K562 (cell line): ENCODE data around the gene DUOX2. TPM values are rescaled to one million over a fixed set of nuclear protein-coding genes. Genes with fewer than 3 reads are reported as not detected.

ENCODE experiments used
- CAMTA2 ChIP-seq: fragments of 250-450 bp; sonication (Bioruptor Pico); conservative IDR thresholded peaks from 2 replicates; pipeline ENCODE4 v1.5.1; 2022
- CHCHD3 ChIP-seq: fragments of 250-450 bp; sonication (Bioruptor Pico); IDR thresholded peaks from 2 replicates; pipeline ENCODE4 v2.1.2; 2022; ENCODE audit warnings: mild to moderate bottlenecking
- FOXJ2 ChIP-seq: fragments of 200-800 bp; sonication (Bioruptor generic); IDR thresholded peaks from 2 replicates; pipeline ENCODE4 v1.6.1; 2016; ENCODE audit warnings: missing genetic modification characterization, missing compliant biosample characterization
- GTF2A2 ChIP-seq: IDR thresholded peaks from 2 replicates; pipeline ENCODE4 v1.6.1; 2016; ENCODE audit warnings: mild to moderate bottlenecking, missing genetic modification characterization, missing compliant biosample characterization
- HDAC3 ChIP-seq: fragments of 450-650 bp; IDR thresholded peaks from 2 replicates; pipeline ENCODE4 v1.6.1; 2018; ENCODE audit warnings: borderline replicate concordance, mild to moderate bottlenecking, moderate library complexity; ENCODE audit not compliant: partially characterized antibody
- IRF2 ChIP-seq: sonication (generic); formaldehyde crosslinking; IDR thresholded peaks from 2 replicates; pipeline ENCODE4 v1.8.1; 2022; ENCODE audit warnings: mild to moderate bottlenecking, missing genetic modification reagents
- MBD2 ChIP-seq: sonication (generic); IDR thresholded peaks from 2 replicates; pipeline ENCODE4 v1.6.1; 2016; ENCODE audit warnings: low read depth, borderline replicate concordance
- MCM3 ChIP-seq: fragments of 450-650 bp; IDR thresholded peaks from 2 replicates; pipeline ENCODE4 v1.6.1; 2016
- MCM7 ChIP-seq, 2 experiments: fragments of 450-650 bp; IDR thresholded peaks; 2 replicates each; pipeline ENCODE4 v1.6.1; 2016 to 2018
- NFXL1 ChIP-seq: fragments of 450-650 bp; formaldehyde crosslinking; IDR thresholded peaks from 2 replicates; pipeline ENCODE4 v1.4.0; 2021; ENCODE audit warnings: mild to moderate bottlenecking
- PCBP2 ChIP-seq: fragments of 200-400 bp; formaldehyde crosslinking; IDR thresholded peaks from 2 replicates; pipeline ENCODE4 v1.6.1; 2018; ENCODE audit warnings: low read length, low read depth, mild to moderate bottlenecking, moderate library complexity; ENCODE audit not compliant: poor library complexity, severe bottlenecking
- RBM14 ChIP-seq: fragments of 200-400 bp; formaldehyde crosslinking; IDR thresholded peaks from 2 replicates; pipeline ENCODE4 v1.6.1; 2018; ENCODE audit warnings: low read depth, mild to moderate bottlenecking, low read length, moderate library complexity, borderline replicate concordance; ENCODE audit not compliant: insufficient read depth
- SMARCE1 ChIP-seq: fragments of 450-650 bp; IDR thresholded peaks from 2 replicates; pipeline ENCODE4 v1.7.1; 2016; ENCODE audit warnings: mild to moderate bottlenecking
- STAT5B ChIP-seq: fragments of 250-450 bp; sonication (Bioruptor Pico); IDR thresholded peaks from 2 replicates; pipeline ENCODE4 v1.8.0; 2021; ENCODE audit warnings: mild to moderate bottlenecking, inconsistent platforms
- XRCC4 ChIP-seq: IDR thresholded peaks from one replicate; pipeline ENCODE4 v1.6.1; 2011; ENCODE audit not compliant: insufficient read depth, insufficient read length; ENCODE audit errors: extremely low read depth
- YY1 ChIP-seq, 3 experiments: IDR thresholded peaks; 2 replicates each; pipeline ENCODE4 v1.6.1; 2011; ENCODE audit warnings: low read length in 2 of 3, mild to moderate bottlenecking in 2 of 3, moderate library complexity in 2 of 3, borderline replicate concordance in 1 of 3, control low read depth in 1 of 3, low read depth in 1 of 3; ENCODE audit not compliant: insufficient read depth in 3 of 3, insufficient replicate concordance in 2 of 3, control insufficient read depth in 1 of 3, insufficient read length in 1 of 3; ENCODE audit errors: extremely low read depth in 1 of 3
- ZC3H11A ChIP-seq: IDR thresholded peaks from 2 replicates; pipeline ENCODE4 v1.6.1; 2012; ENCODE audit warnings: low read depth, low read length, improper control_type of control experiment
- ZNF174 ChIP-seq: fragments of 250-450 bp; sonication (Bioruptor Pico); IDR thresholded peaks from 2 replicates; pipeline ENCODE4 v1.4.0; 2020; ENCODE audit warnings: mild to moderate bottlenecking
- ZNF24 ChIP-seq: fragments of 450-650 bp; IDR thresholded peaks from 2 replicates; pipeline ENCODE4 v1.6.1; 2016
- polyA plus RNA-seq, 8 experiments: library from polyadenylated mRNA; depleted of rRNA in 4 of 8; stranded (reverse) in 5 of 8; unstranded in 3 of 8; fragments of >200 nt; fragmentation: Nextera tagmentation in 2 of 8; fragmentation: Illumina TruSeq in 1 of 8; extraction: Ambion mirVana in 2 of 8; extraction: Trizol in 1 of 8; gene quantifications; 2 replicates each; pipeline versions ENCODE4 v1.2.1 to v1.2.3, GENCODE V29; 2011 to 2014; ENCODE audit warnings: inconsistent platforms in 1 of 8, missing spikeins in 1 of 8
- total RNA-seq, 7 experiments: library from RNA; depleted of rRNA in 6 of 7; stranded (reverse); fragments of >200 nt in 6 of 7; fragmentation: Illumina TruSeq in 2 of 7; extraction: Trizol in 2 of 7; gene quantifications; 2 replicates each; pipeline versions ENCODE4 v1.2.1 to v1.2.3, GENCODE V29; 2011 to 2021; ENCODE audit warnings: low replicate concordance in 1 of 7
- TF ChIP-seq, protein P1 (sequence below): sonication (generic); formaldehyde crosslinking; IDR thresholded peaks from 2 replicates; pipeline ENCODE4 v1.8.0; 2022; ENCODE audit warnings: missing genetic modification reagents, mild to moderate bottlenecking, borderline replicate concordance
- TF ChIP-seq, protein P2 (sequence below): fragments of 250-450 bp; sonication (Bioruptor Pico); IDR thresholded peaks from 2 replicates; pipeline ENCODE4 v1.8.0; 2021; ENCODE audit warnings: moderate library complexity, mild to moderate bottlenecking, inconsistent platforms
- TF ChIP-seq, protein P3 (sequence below): sonication (generic); formaldehyde crosslinking; IDR thresholded peaks from 2 replicates; pipeline ENCODE4 v1.8.1; 2023; ENCODE audit warnings: mild to moderate bottlenecking, missing genetic modification reagents
- TF ChIP-seq, protein P4 (sequence below): fragments of 450-650 bp; formaldehyde crosslinking; IDR thresholded peaks from 2 replicates; pipeline ENCODE4 v1.4.0; 2020; ENCODE audit warnings: mild to moderate bottlenecking, moderate library complexity

DUOX2 gene
- total and polyA plus RNA-seq, 9 of the 15 experiments (the other 6 are each of a cell fraction or from before 2014, with no cell fraction given) = 0.01 to 0.03 (median 0.02) TPM; not detected in 6

DNA sequence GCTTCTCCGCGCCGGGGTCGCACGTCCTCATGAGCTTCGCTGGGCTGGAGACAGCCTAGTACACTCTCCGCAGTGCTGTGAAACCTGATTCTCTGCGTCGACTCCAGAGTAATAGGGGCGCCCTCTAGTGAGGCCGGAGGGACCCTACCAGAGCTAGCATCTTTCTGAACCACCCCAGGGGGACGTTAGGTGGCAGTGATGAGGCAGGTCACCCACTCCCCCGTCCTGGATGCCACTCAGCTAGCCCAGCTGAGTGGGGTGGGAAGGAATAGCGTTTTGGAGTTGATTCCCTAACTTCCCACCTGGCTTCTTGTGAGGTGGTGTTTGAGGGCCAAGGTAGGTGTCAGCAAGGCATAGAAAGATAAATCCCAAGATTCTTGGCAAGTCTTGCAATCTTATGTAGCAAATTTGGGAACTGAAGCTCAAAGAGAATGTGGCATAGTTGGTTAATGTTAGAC is 4.2 kb upstream of the DUOX2 start (continued):
- TF ChIP-seq, protein P1, sequence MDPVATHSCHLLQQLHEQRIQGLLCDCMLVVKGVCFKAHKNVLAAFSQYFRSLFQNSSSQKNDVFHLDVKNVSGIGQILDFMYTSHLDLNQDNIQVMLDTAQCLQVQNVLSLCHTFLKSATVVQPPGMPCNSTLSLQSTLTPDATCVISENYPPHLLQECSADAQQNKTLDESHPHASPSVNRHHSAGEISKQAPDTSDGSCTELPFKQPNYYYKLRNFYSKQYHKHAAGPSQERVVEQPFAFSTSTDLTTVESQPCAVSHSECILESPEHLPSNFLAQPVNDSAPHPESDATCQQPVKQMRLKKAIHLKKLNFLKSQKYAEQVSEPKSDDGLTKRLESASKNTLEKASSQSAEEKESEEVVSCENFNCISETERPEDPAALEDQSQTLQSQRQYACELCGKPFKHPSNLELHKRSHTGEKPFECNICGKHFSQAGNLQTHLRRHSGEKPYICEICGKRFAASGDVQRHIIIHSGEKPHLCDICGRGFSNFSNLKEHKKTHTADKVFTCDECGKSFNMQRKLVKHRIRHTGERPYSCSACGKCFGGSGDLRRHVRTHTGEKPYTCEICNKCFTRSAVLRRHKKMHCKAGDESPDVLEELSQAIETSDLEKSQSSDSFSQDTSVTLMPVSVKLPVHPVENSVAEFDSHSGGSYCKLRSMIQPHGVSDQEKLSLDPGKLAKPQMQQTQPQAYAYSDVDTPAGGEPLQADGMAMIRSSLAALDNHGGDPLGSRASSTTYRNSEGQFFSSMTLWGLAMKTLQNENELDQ (CRISPR knock-in tag) = no peak
- TF ChIP-seq CHCHD3 (CRISPR knock-in tag) (no peak), NFXL1 (CRISPR knock-in tag) (no peak), MCM3 (no peak), ZNF24 (no peak; the same call in 1 of the 2 replicates), ZC3H11A (no peak), MBD2 (no peak), CAMTA2 (CRISPR knock-in tag) (no peak), ZNF174 (CRISPR knock-in tag) (no peak), XRCC4 (no peak), SMARCE1 (no peak), YY1 (IDR thresholded peaks at IDR 0.05; ENCODE audit: borderline replicate concordance in 1 of 3, control insufficient read depth in 1 of 3, extremely low read depth in 1 of 3, insufficient read depth in 3 of 3, insufficient read length in 1 of 3, insufficient replicate concordance in 2 of 3, low read depth in 1 of 3, low read length in 2 of 3) (peak in 1 of 3 experiments; percentile 24), HDAC3 (no peak), FOXJ2 (no peak), GTF2A2 (tag) (no peak), IRF2 (CRISPR knock-in tag) (no peak), PCBP2 (no peak), MCM7 (IDR thresholded peaks at IDR 0.05) (no peak), STAT5B (CRISPR knock-in tag) (no peak), RBM14 (no peak)
- TF ChIP-seq, protein P2, sequence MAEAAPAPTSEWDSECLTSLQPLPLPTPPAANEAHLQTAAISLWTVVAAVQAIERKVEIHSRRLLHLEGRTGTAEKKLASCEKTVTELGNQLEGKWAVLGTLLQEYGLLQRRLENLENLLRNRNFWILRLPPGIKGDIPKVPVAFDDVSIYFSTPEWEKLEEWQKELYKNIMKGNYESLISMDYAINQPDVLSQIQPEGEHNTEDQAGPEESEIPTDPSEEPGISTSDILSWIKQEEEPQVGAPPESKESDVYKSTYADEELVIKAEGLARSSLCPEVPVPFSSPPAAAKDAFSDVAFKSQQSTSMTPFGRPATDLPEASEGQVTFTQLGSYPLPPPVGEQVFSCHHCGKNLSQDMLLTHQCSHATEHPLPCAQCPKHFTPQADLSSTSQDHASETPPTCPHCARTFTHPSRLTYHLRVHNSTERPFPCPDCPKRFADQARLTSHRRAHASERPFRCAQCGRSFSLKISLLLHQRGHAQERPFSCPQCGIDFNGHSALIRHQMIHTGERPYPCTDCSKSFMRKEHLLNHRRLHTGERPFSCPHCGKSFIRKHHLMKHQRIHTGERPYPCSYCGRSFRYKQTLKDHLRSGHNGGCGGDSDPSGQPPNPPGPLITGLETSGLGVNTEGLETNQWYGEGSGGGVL = no peak
- TF ChIP-seq, protein P3, sequence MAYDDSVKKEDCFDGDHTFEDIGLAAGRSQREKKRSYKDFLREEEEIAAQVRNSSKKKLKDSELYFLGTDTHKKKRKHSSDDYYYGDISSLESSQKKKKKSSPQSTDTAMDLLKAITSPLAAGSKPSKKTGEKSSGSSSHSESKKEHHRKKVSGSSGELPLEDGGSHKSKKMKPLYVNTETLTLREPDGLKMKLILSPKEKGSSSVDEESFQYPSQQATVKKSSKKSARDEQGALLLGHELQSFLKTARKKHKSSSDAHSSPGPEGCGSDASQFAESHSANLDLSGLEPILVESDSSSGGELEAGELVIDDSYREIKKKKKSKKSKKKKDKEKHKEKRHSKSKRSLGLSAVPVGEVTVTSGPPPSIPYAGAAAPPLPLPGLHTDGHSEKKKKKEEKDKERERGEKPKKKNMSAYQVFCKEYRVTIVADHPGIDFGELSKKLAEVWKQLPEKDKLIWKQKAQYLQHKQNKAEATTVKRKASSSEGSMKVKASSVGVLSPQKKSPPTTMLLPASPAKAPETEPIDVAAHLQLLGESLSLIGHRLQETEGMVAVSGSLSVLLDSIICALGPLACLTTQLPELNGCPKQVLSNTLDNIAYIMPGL (CRISPR knock-in tag) = no peak
- TF ChIP-seq, protein P4, sequence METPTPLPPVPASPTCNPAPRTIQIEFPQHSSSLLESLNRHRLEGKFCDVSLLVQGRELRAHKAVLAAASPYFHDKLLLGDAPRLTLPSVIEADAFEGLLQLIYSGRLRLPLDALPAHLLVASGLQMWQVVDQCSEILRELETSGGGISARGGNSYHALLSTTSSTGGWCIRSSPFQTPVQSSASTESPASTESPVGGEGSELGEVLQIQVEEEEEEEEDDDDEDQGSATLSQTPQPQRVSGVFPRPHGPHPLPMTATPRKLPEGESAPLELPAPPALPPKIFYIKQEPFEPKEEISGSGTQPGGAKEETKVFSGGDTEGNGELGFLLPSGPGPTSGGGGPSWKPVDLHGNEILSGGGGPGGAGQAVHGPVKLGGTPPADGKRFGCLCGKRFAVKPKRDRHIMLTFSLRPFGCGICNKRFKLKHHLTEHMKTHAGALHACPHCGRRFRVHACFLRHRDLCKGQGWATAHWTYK (CRISPR knock-in tag) = no peak
